ENCODE data around the gene TAP2.

DNA sequence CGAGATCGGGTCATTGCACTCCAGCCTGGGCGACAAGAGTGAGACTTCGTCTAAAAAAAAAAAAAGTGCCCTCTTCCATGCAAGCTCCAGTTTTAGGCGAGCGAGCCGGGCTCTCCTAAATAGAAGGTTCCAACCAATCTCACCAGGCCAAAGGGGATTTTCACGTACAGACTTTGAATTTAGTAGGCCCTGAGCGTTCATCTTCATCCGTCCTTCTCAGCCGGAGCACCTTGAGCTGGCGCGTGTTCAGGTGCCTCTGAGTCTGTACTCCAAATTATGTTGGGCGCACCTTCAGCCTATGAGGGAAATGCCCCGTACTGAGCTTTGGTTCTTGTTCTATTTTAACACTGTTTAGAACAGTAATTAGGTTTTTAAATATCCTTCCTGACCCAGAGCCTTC, 817 bp upstream of the TAP2 start:
- TF ChIP-seq, protein P1, sequence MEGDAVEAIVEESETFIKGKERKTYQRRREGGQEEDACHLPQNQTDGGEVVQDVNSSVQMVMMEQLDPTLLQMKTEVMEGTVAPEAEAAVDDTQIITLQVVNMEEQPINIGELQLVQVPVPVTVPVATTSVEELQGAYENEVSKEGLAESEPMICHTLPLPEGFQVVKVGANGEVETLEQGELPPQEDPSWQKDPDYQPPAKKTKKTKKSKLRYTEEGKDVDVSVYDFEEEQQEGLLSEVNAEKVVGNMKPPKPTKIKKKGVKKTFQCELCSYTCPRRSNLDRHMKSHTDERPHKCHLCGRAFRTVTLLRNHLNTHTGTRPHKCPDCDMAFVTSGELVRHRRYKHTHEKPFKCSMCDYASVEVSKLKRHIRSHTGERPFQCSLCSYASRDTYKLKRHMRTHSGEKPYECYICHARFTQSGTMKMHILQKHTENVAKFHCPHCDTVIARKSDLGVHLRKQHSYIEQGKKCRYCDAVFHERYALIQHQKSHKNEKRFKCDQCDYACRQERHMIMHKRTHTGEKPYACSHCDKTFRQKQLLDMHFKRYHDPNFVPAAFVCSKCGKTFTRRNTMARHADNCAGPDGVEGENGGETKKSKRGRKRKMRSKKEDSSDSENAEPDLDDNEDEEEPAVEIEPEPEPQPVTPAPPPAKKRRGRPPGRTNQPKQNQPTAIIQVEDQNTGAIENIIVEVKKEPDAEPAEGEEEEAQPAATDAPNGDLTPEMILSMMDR (conservative IDR thresholded peaks at IDR 0.05; ENCODE audit: low read length): no peak
- TF ChIP-seq EZH2phosphoT487 (IDR thresholded peaks at IDR 0.05; ENCODE audit: borderline replicate concordance, low read depth, low read length): no peak
